Measurements from ENCODE around the gene SF3B3.
"Not testable (repeated sequence)": the region's sequence is repeated elsewhere in the genome, so short reads cannot be mapped to it uniquely, and the experiment has no call there.

The SF3B3 gene

DNA sequence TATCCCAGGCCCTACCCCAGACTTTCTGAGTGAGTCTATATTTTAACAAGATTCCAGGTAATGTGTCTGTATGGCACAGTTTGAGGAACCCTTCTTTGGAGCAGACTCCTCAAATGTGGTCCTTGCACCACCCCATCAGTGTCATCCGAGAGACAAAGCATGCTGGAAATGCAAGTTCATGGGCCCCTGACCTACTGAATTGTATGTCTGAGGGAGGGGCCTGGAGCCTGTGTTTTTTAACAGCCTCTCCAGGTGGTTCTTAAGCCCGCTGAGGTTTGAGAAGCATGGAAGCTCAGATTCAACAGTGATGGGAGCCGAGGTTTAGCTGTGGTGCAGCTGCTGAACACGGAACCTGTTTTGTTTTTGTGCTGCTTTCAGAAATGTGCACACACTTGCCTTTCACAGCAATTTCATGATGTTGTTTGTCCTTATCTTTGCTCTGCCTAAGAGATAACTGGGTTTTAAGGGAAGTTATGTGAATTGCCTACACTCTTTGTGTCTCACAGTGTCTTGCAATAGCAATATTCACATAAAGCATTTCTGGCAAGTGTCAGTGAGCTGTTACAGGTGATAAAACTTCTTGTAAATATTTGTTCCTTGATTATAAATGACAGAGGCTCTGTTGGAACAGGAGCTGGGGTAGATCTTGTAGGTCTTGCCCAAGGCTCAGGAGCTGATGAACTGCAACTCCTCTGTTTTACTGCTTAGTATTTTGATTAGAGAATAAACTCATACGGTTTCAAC is 90.8 kb downstream of the SF3B3 start:
- H3K4me3 ChIP-seq (ENCODE audit: low read depth, low read length): no peak overlapping the region
- TF ChIP-seq, protein P1, sequence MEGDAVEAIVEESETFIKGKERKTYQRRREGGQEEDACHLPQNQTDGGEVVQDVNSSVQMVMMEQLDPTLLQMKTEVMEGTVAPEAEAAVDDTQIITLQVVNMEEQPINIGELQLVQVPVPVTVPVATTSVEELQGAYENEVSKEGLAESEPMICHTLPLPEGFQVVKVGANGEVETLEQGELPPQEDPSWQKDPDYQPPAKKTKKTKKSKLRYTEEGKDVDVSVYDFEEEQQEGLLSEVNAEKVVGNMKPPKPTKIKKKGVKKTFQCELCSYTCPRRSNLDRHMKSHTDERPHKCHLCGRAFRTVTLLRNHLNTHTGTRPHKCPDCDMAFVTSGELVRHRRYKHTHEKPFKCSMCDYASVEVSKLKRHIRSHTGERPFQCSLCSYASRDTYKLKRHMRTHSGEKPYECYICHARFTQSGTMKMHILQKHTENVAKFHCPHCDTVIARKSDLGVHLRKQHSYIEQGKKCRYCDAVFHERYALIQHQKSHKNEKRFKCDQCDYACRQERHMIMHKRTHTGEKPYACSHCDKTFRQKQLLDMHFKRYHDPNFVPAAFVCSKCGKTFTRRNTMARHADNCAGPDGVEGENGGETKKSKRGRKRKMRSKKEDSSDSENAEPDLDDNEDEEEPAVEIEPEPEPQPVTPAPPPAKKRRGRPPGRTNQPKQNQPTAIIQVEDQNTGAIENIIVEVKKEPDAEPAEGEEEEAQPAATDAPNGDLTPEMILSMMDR (IDR thresholded peaks at IDR 0.05; ENCODE audit: borderline replicate concordance, insufficient read depth, low read depth, low read length): no peak

DNA sequence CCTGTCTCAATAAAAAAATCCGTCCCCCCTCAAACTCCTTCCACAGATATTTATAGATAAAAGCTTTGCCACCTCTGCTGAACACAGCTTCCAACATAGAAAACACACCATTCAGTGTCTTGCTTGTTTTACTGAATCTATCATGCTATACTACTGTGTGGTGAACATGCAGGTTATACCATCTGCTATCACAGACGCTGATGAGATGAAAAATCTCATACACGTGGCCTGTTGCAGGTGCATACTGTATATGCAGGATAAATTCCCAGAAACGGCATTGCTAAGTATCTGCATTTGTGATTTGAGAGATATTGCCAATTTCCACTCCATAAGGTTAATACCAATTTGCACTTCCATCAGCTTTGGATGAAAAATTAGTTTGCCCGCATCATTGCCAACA is 92.3 kb downstream of the SF3B3 start:
- TF ChIP-seq, protein P1 (IDR thresholded peaks at IDR 0.05; ENCODE audit: borderline replicate concordance, insufficient read depth, low read depth, low read length): no peak
- H3K4me3 ChIP-seq (ENCODE audit: low read depth, low read length): no peak overlapping the region

DNA sequence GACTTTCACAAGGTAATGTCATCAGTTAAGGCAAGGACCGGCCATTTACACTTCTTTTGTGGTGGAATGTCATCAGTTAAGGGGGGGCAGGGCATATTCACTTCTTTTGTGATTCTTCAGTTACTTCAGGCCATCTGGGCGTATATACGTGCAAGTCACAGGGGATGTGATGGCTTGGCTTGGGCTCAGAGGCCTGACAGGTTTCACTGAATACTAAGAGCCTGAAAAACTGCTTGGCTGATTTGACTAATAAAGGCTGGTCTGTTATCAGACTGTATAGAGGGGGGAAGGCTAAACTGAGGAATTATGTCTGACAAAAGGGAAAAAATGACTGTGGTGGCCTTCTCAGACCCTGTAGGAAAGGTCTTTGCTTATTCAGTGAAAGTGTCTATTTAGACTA is 98.2 kb downstream of the SF3B3 start:
- not testable (repeated sequence) for H3K4me3 ChIP-seq (ENCODE audit: low read depth, low read length)

All from GM12875 (cell line).